Neural progenitor cell (in vitro differentiated cells): ENCODE data around the gene C9orf50. TPM values are rescaled to one million over a fixed set of nuclear protein-coding genes. Genes with fewer than 3 reads are reported as not detected.

Source experiments
- DNase-seq: peaks from one replicate; pipeline ENCODE4 v3.0.0-alpha.2; 2016; ENCODE audit warnings: low spot score
- H2AFZ ChIP-seq: fragments of 200-600 bp; sonication (generic); replicated peaks from 2 replicates; pipeline ENCODE4 v1.6.1; 2016; ENCODE audit warnings: antibody characterized with exemption
- H3F3A ChIP-seq: fragments of 200-600 bp; sonication (generic); 2 replicates; pipeline ENCODE4 v1.6.1; 2016; ENCODE audit warnings: antibody characterized with exemption, low read depth
- H3K27ac ChIP-seq: fragments of 200-600 bp; sonication (generic); 2 replicates; pipeline ENCODE4 v1.5.1; 2016; ENCODE audit warnings: mild to moderate bottlenecking
- H3K27me3 ChIP-seq: fragments of 200-600 bp; sonication (generic); 2 replicates; pipeline ENCODE4 v1.6.1; 2016; ENCODE audit warnings: mild to moderate bottlenecking, moderate library complexity
- H3K36me3 ChIP-seq: fragments of 200-600 bp; sonication (generic); 2 replicates; pipeline ENCODE4 v1.5.1; 2016
- H3K4me1 ChIP-seq: fragments of 200-600 bp; sonication (generic); 2 replicates; pipeline ENCODE4 v1.6.1; 2016; ENCODE audit warnings: mixed run types
- H3K4me2 ChIP-seq: fragments of 200-600 bp; sonication (generic); 2 replicates; pipeline ENCODE4 v1.6.1; 2016
- H3K4me3 ChIP-seq: fragments of 200-600 bp; sonication (generic); 2 replicates; pipeline ENCODE4 v1.5.1; 2016
- H3K79me2 ChIP-seq: fragments of 200-600 bp; sonication (generic); 2 replicates; pipeline ENCODE4 v1.6.1; 2016; ENCODE audit warnings: low read depth
- H3K9ac ChIP-seq: fragments of 200-600 bp; sonication (generic); 2 replicates; pipeline ENCODE4 v1.6.1; 2016
- H3K9me3 ChIP-seq: fragments of 200-600 bp; sonication (generic); 2 replicates; pipeline ENCODE4 v1.5.1; 2016; ENCODE audit warnings: low read depth
- H4K20me1 ChIP-seq: fragments of 200-600 bp; sonication (generic); 2 replicates; pipeline ENCODE4 v1.6.1; 2016; ENCODE audit warnings: low read depth
- H3K27ac Mint-ChIP-seq: 3 replicates; pipeline ENCODE4 v1.8.0; 2021; ENCODE audit warnings: mixed read lengths
- H3K27me3 Mint-ChIP-seq: 2 replicates; pipeline ENCODE4 v1.8.0; 2022; ENCODE audit warnings: low read depth, mild to moderate bottlenecking, inconsistent platforms, moderate library complexity, mixed read lengths; ENCODE audit not compliant: insufficient read depth
- H3K36me3 Mint-ChIP-seq: 3 replicates; pipeline ENCODE4 v1.8.0; 2021; ENCODE audit warnings: mixed read lengths
- H3K4me1 Mint-ChIP-seq: 3 replicates; pipeline ENCODE4 v1.8.0; 2021; ENCODE audit warnings: mixed read lengths
- H3K4me3 Mint-ChIP-seq: 3 replicates; pipeline ENCODE4 v1.8.0; 2021; ENCODE audit warnings: mild to moderate bottlenecking, moderate library complexity, mixed read lengths
- H3K9me3 Mint-ChIP-seq: 3 replicates; pipeline ENCODE4 v1.8.0; 2020; ENCODE audit warnings: mixed read lengths
- CTCF ChIP-seq: fragments of 200-600 bp; sonication (generic); IDR thresholded peaks from 2 replicates; pipeline ENCODE4 v1.5.1; 2017; ENCODE audit warnings: antibody characterized with exemption, mild to moderate bottlenecking
- EZH2 ChIP-seq: fragments of 200-600 bp; sonication (generic); IDR thresholded peaks from 2 replicates; pipeline ENCODE4 v1.6.1; 2017; ENCODE audit warnings: antibody characterized with exemption, mild to moderate bottlenecking, moderate library complexity
- EZH2phosphoT487 ChIP-seq: fragments of 200-600 bp; sonication (generic); IDR thresholded peaks from 2 replicates; pipeline ENCODE4 v1.6.1; 2017; ENCODE audit warnings: antibody characterized with exemption
- total RNA-seq: library from RNA; depleted of rRNA; stranded (reverse); fragments of >200 nt; gene quantifications from 2 replicates; pipeline ENCODE4 v1.2.3, GENCODE V29; 2015; ENCODE audit warnings: low replicate concordance

Gene C9orf50
- total RNA-seq, 1 donor from 2014 or later: not detected

DNA sequence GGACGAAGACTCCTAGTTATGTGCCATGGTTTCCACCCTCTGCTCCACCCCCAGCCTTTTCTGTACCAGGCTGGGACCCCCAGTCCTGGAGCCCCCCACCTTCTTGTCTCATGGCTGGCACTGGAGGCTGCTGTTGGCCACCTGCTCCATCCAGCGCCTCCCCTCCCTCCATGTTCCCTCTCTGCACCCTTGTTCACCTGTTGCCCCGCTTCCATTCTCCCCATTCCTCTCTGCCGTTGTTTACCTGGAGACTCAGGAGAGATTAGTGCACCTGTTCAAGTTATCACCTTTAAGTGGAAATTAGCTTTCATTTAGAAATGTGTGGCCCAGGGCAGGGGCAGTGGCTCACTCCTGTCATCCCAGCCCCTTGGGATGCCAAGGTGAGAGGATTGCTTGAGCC lies 12.3 kb upstream of the C9orf50 start:
- Histone ChIP-seq H3K4me2 (no peak overlapping the region), H3K27ac (no peak overlapping the region), H2AFZ (no peak overlapping the region), H3K79me2 (peaks cover 57% of the 10 kb centered on the region), H3K27me3 (no peaks in the 10 kb centered on the region), H4K20me1 (peaks cover 76% of the 10 kb centered on the region), H3F3A (peaks cover 4% of the 10 kb centered on the region), H3K9ac (no peak overlapping the region), H3K36me3 (no peaks in the 10 kb centered on the region), H3K4me3 (no peak overlapping the region), H3K9me3 (no peaks in the 10 kb centered on the region), H3K4me1 (no peaks in the 10 kb centered on the region)
- no peak for TF ChIP-seq EZH2phosphoT487
- TF ChIP-seq CTCF: no peak
- no peak overlapping the region for H3K27ac Mint-ChIP-seq
- DNase-seq: no peak
- peaks cover 12% of the 10 kb centered on the region for H3K36me3 Mint-ChIP-seq
- peaks cover 4% of the 10 kb centered on the region for H3K27me3 Mint-ChIP-seq
- H3K4me3 Mint-ChIP-seq: no peak overlapping the region
- no peaks in the 10 kb centered on the region for H3K9me3 Mint-ChIP-seq
- H3K4me1 Mint-ChIP-seq: peaks cover 26% of the 10 kb centered on the region

GRCh38 chr9:129632460-129632859 lies 11.6 kb upstream of the C9orf50 start:
- Mint-ChIP-seq H3K27me3 (peaks cover 2% of the 10 kb centered on the region), H3K9me3 (no peaks in the 10 kb centered on the region), H3K27ac (peak overlapping the region; percentile 63), H3K4me3 (no peak overlapping the region), H3K36me3 (peaks cover 10% of the 10 kb centered on the region), H3K4me1 (peaks cover 34% of the 10 kb centered on the region)
- no peak for DNase-seq
- Histone ChIP-seq H3F3A (no peaks in the 10 kb centered on the region), H3K4me1 (peaks cover 4% of the 10 kb centered on the region), H4K20me1 (peaks cover 82% of the 10 kb centered on the region), H3K36me3 (no peaks in the 10 kb centered on the region), H3K4me3 (no peak overlapping the region), H3K9ac (no peak overlapping the region), H2AFZ (no peak overlapping the region), H3K27me3 (no peaks in the 10 kb centered on the region), H3K9me3 (no peaks in the 10 kb centered on the region), H3K4me2 (no peak overlapping the region), H3K27ac (no peak overlapping the region), H3K79me2 (peaks cover 64% of the 10 kb centered on the region)
- TF ChIP-seq CTCF: no peak
- no peak for TF ChIP-seq EZH2
- no peak for TF ChIP-seq EZH2phosphoT487

DNA sequence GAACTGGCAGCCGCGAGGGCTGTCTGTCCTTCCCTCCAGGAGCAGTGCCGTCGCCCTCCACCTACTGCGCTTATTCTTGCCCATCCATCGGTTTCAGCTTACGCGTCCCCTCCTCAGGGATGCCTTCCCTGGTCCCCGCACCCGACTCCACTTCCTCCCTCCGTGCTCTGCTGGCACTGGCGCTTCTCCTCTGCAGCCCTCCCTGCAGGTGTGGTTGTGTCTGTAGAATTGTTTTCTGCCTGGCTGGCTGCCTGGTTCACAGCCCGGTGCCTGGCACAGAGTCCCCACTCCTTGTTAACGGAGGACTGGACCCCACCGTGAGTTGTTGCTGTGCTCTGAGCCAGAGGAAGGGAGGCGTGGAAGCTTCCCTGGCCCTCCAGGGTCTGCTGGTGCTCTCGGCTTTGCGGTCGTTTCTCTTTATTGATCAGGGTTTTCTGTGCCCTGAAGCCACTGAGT lies 10.8 kb upstream of the C9orf50 start:
- H3K27me3 Mint-ChIP-seq: peaks cover 2% of the 10 kb centered on the region
- no peaks in the 10 kb centered on the region for H3F3A ChIP-seq
- no peak overlapping the region for H2AFZ ChIP-seq
- DNase-seq: no peak
- no peaks in the 10 kb centered on the region for H3K9me3 Mint-ChIP-seq
- no peak overlapping the region for H3K4me3 Mint-ChIP-seq
- no peak overlapping the region for H3K4me2 ChIP-seq
- peak overlapping the region; percentile 74 for H3K27ac Mint-ChIP-seq
- H3K79me2 ChIP-seq: peaks cover 72% of the 10 kb centered on the region
- H3K4me1 Mint-ChIP-seq: peaks cover 41% of the 10 kb centered on the region
- peaks cover 9% of the 10 kb centered on the region for H3K36me3 Mint-ChIP-seq
- H3K4me3 ChIP-seq: no peak overlapping the region
- no peak overlapping the region for H3K9ac ChIP-seq
- H4K20me1 ChIP-seq: peaks cover 87% of the 10 kb centered on the region
- no peaks in the 10 kb centered on the region for H3K27me3 ChIP-seq
- H3K36me3 ChIP-seq: no peaks in the 10 kb centered on the region
- H3K27ac ChIP-seq: no peak overlapping the region
- peaks cover 10% of the 10 kb centered on the region for H3K4me1 ChIP-seq
- TF ChIP-seq CTCF (no peak), EZH2 (no peak), EZH2phosphoT487 (no peak)
- H3K9me3 ChIP-seq: no peaks in the 10 kb centered on the region
